Naive thymus-derived CD4-positive, alpha-beta T cell (primary cell): Measurements from ENCODE around the gene RETSAT. TPM values are rescaled to one million over a fixed set of nuclear protein-coding genes. Genes with fewer than 3 reads are reported as not detected.
A peak's percentile ranks its signal among the peaks of the same experiment; 100 is the strongest.

Source experiments
- ATAC-seq: fragments of 150-1000 bp; cut with Tn5 transposase; 2 replicates; pipeline ENCODE4 v1.10.0; 2021; ENCODE audit warnings: mild to moderate bottlenecking, moderate library complexity
- CTCF ChIA-PET: fragments of 350-600 bp; sonication (Branson Sonifier 250); formaldehyde crosslinking; loops from one replicate; lab custom pipeline; 2021; ENCODE audit warnings: antibody characterized with exemption; lab: Charles Lee
- POLR2A ChIA-PET: fragments of 350-600 bp; sonication (Branson Sonifier 250); formaldehyde crosslinking; loops from one replicate; lab custom pipeline; 2021; ENCODE audit warnings: antibody characterized with exemption, inconsistent platforms; lab: Charles Lee
- DNase-seq, 9 donors: peaks; one replicate each; pipeline versions ENCODE4 v3.0.0 to v3.0.0-alpha.2; 2020 to 2022; ENCODE audit warnings: mixed read lengths in 1 of 9
- H3K27ac ChIP-seq: one replicate; pipeline ENCODE4 v1.7.0; 2013; ENCODE audit warnings: mild to moderate bottlenecking, low read depth, low read length, moderate library complexity
- H3K27me3 ChIP-seq, 2 donors: one replicate each; pipeline ENCODE4 v1.7.0; 2013; ENCODE audit warnings: low read length in 2 of 2, mild to moderate bottlenecking in 2 of 2, moderate library complexity in 2 of 2; ENCODE audit not compliant: control insufficient read depth in 2 of 2, insufficient read depth in 2 of 2
- H3K36me3 ChIP-seq, 3 experiments: 1 replicate in 2 of 3; 2 replicates in 1 of 3; pipeline ENCODE4 v1.7.0; 2013; ENCODE audit warnings: low read length in 3 of 3, mild to moderate bottlenecking in 3 of 3, moderate library complexity in 1 of 3; ENCODE audit not compliant: insufficient read depth in 3 of 3, control insufficient read depth in 2 of 3
- H3K4me1 ChIP-seq, 2 donors: one replicate each; pipeline ENCODE4 v1.7.0; 2013; ENCODE audit warnings: low read length in 2 of 2, mild to moderate bottlenecking in 2 of 2, moderate library complexity in 1 of 2; ENCODE audit not compliant: control insufficient read depth in 2 of 2, insufficient read depth in 2 of 2
- H3K4me3 ChIP-seq: 2 replicates; pipeline ENCODE4 v1.7.0; 2013; ENCODE audit warnings: mild to moderate bottlenecking, low read length
- H3K9me3 ChIP-seq, 3 experiments: 1 replicate in 2 of 3; 2 replicates in 1 of 3; pipeline ENCODE4 v1.7.0; 2013; ENCODE audit warnings: low read length in 3 of 3; ENCODE audit not compliant: control insufficient read depth in 2 of 3
- H3K27ac Mint-ChIP-seq, 9 donors: one replicate each; pipeline ENCODE4 v1.8.0; 2020 to 2022; ENCODE audit warnings: mixed read lengths in 9 of 9, mild to moderate bottlenecking in 8 of 9, moderate library complexity in 5 of 9, inconsistent platforms in 2 of 9
- H3K27me3 Mint-ChIP-seq, 5 donors: one replicate each; pipeline ENCODE4 v1.8.0; 2021 to 2022; ENCODE audit warnings: mixed read lengths in 5 of 5, mild to moderate bottlenecking in 1 of 5
- H3K36me3 Mint-ChIP-seq, 5 donors: one replicate each; pipeline ENCODE4 v1.8.0; 2020 to 2022; ENCODE audit warnings: mixed read lengths in 5 of 5, mild to moderate bottlenecking in 3 of 5, inconsistent platforms in 1 of 5
- H3K4me1 Mint-ChIP-seq, 7 donors: one replicate each; pipeline ENCODE4 v1.8.0; 2020 to 2022; ENCODE audit warnings: mixed read lengths in 7 of 7, mild to moderate bottlenecking in 3 of 7, inconsistent platforms in 1 of 7
- H3K4me3 Mint-ChIP-seq, 10 donors: one replicate each; pipeline ENCODE4 v1.8.0; 2020 to 2022; ENCODE audit warnings: mild to moderate bottlenecking in 10 of 10, mixed read lengths in 10 of 10, moderate library complexity in 6 of 10, inconsistent platforms in 2 of 10
- H3K9me3 Mint-ChIP-seq, 11 donors: one replicate each; pipeline ENCODE4 v1.8.0; 2020 to 2022; ENCODE audit warnings: mixed read lengths in 11 of 11, mild to moderate bottlenecking in 4 of 11, inconsistent platforms in 1 of 11, moderate library complexity in 1 of 11
- intact Hi-C, 2 donors: fragments of 100-400 bp; cut with micrococcal nuclease; formaldehyde crosslinking; loops; one replicate each; pipeline ENCODE4 v1.15.1; 2023
- polyA plus RNA-seq, 2 donors: library from polyadenylated mRNA; unstranded; fragments of 300-500 nt; fragmentation: Illumina TruSeq; gene quantifications; one replicate each; pipeline ENCODE4 v1.2.3, GENCODE V29; 2021
- total RNA-seq, 6 experiments: library from RNA in 5 of 6; stranded (reverse) in 5 of 6; gene quantifications; 1 replicate in 5 of 6; 2 replicates in 1 of 6; pipeline ENCODE4 v1.2.3 and lab custom pipeline; 2021 to 2026

The RETSAT gene
- total and polyA plus RNA-seq, 7 experiments from 2014 or later = 8.9 to 30.5 (median 19.5) TPM

DNA sequence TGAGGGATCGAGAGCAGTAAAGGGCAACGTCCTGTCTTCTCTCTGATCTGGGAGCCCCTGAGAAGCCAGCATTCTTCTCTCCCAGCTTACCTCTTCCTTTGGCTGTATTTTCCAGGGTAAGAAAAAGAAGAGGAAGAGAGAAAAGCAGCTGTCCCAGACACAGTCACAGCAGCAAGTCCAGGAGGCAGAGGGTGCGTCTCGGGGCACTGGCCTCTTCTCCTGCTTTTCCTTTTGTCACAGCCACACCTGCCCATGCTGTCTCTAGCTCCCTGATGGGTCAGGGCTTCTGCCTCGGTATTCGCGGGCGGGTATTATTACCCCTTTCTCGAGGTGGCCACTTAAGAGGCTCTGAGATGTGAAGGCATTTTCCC is 46.8 kb downstream of the RETSAT start:
- peaks cover 28 to 51% (median 48%) of the 10 kb centered on the region in 7 donors for H3K4me1 Mint-ChIP-seq
- ChIA-PET CTCF (interaction anchor here (0.6 kb wide), 1 partner anchor 44 kb away, joined by 3 read pairs; no protein-coding TSS in a partner anchor), POLR2A (interaction anchor here (0.6 to 9.5 kb wide), 7 partner anchors 8 to 367 kb away, joined by 3 to 220 read pairs (median 3); partner anchors contain the start of genes ELMOD3, RETSAT and TGOLN2)
- H3K4me3 Mint-ChIP-seq = peak overlapping the region; percentile 35 to 93 (median 80)
- DNase-seq = no peak
- Histone ChIP-seq H3K4me1 (peaks cover 11 to 31% of the 10 kb centered on the region in 2 donors), H3K36me3 (no peaks in the 10 kb centered on the region), H3K27me3 (no peaks in the 10 kb centered on the region), H3K27ac (peak overlapping the region; percentile 60), H3K4me3 (peak overlapping the region; percentile 50), H3K9me3 (no peaks in the 10 kb centered on the region)
- peaks cover 0 to 11% (median 0%) of the 10 kb centered on the region in 5 donors for H3K36me3 Mint-ChIP-seq
- H3K27me3 Mint-ChIP-seq = peaks cover 0 to 11% (median 0%) of the 10 kb centered on the region in 5 donors
- H3K9me3 Mint-ChIP-seq = peaks cover 0 to 2% (median 0%) of the 10 kb centered on the region in 11 donors
- intact Hi-C loops = loop anchor here in 1 of 2 donors (5.0 kb wide), 1 partner anchor 245 kb away; no protein-coding TSS in a partner anchor
- H3K27ac Mint-ChIP-seq = peak overlapping the region in 8 of 9 donors; percentile 78 to 97 (median 94)
- peak; percentile 1 for ATAC-seq

DNA sequence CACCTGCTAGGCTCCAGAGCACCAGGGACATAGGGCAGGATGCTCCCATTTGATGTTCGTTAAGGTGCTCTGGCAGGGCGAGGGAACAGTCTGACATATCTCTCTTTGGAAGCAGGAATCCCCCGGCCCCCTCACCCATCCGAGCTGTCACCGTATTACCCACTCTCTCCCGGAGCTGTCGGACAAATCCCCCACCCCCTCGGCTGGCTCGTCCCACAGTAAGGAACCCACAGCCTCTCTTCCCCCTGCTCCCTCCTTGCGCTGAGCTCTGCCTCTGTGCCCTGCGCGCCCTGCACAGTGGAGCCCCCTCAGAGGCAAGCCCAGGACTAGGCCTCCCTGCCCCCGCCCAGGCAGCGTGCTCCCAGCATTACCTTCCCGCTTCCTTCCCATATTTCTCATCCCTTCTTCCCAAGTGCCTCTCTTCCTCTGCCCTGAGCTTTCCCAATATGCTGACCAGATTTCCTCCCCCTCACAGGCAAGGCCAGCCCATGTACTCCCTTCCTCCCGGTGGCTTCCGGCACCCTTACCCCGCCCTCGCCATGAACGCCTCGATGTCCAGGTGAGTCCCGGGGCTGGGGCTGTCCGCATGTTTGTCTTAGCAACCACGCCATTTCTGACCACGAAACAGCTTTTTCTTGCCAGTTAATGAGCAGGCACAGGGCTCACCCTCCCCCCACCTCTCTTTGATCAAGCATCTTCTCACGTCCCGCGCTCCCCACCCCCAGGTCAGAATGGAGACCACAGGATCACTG is 50.4 kb downstream of the RETSAT start:
- Mint-ChIP-seq H3K27me3 (peaks cover 0 to 20% (median 0%) of the 10 kb centered on the region in 5 donors), H3K4me1 (peaks cover 13 to 39% (median 32%) of the 10 kb centered on the region in 7 donors), H3K27ac (peak overlapping the region in 1 of 9 donors; percentile 41), H3K4me3 (no peak overlapping the region), H3K36me3 (peaks cover 0 to 4% (median 0%) of the 10 kb centered on the region in 5 donors), H3K9me3 (no peaks in the 10 kb centered on the region)
- Histone ChIP-seq H3K36me3 (no peaks in the 10 kb centered on the region), H3K4me1 (peaks cover 5 to 17% of the 10 kb centered on the region in 2 donors), H3K9me3 (no peaks in the 10 kb centered on the region), H3K27ac (no peak overlapping the region), H3K4me3 (no peak overlapping the region), H3K27me3 (no peaks in the 10 kb centered on the region)
- ATAC-seq (no peak), DNase-seq (no peak)
- POLR2A ChIA-PET = interaction anchor here (9.5 kb wide), 1 partner anchor 18 kb away, joined by 220 read pairs; the partner anchor contains the start of gene TGOLN2
- intact Hi-C loops = no loop called here
- CTCF ChIA-PET = interaction anchor here (0.6 kb wide), 1 partner anchor 293 kb away, joined by 4 read pairs; no protein-coding TSS in a partner anchor

DNA sequence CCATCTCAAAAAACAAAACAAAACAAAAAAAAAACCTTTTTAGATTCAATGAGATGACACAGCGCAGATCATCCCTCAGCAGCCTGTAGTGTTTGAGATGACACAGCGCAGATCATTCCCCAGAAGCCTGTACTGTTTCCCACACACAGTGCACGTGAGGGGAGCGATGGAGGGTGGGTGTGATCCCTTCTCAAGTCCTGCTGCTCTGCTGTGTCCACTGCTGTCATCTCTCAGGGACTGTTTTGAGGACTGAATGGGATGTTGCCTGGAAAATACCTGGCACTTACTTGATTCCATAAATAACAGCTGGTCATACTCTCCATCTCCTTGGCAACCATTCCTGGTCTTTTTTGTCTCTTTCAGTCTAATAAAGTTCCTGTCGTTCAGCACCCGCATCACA is 52.2 kb downstream of the RETSAT start:
- DNase-seq (no peak), ATAC-seq (no peak)
- ChIA-PET POLR2A (interaction anchor here (9.5 kb wide), 1 partner anchor 20 kb away, joined by 220 read pairs; the partner anchor contains the start of gene TGOLN2), CTCF (interaction anchor here (1.3 kb wide), 1 partner anchor 18 kb away, joined by 3 read pairs; no protein-coding TSS in a partner anchor)
- no peaks in the 10 kb centered on the region for H3K9me3 ChIP-seq
- Mint-ChIP-seq H3K27ac (no peak overlapping the region), H3K27me3 (peaks cover 0 to 23% (median 0%) of the 10 kb centered on the region in 5 donors), H3K9me3 (no peaks in the 10 kb centered on the region), H3K4me1 (peaks cover 7 to 22% (median 14%) of the 10 kb centered on the region in 7 donors), H3K4me3 (no peak overlapping the region), H3K36me3 (no peaks in the 10 kb centered on the region)
- H3K4me1 ChIP-seq = no peaks in the 10 kb centered on the region
- H3K4me3 ChIP-seq = no peak overlapping the region
- no peaks in the 10 kb centered on the region for H3K36me3 ChIP-seq
- no peak overlapping the region for H3K27ac ChIP-seq
- H3K27me3 ChIP-seq = no peaks in the 10 kb centered on the region
- intact Hi-C loops = no loop called here

Other genes with a start within 250 kb of the RETSAT start
- under 1 TPM in 1 of 5 experiments, not detected in 4; 0.16 TPM for gene TCF7L1, start 221.1 kb downstream of the RETSAT start, total RNA-seq
- gene TCF7L1, start 221.1 kb downstream of the RETSAT start, polyA plus RNA-seq = under 1 TPM in 1 of 2 donors, not detected in 1; 0.08 TPM
- 100 to 1,000 TPM; 144 to 200 (median 178) TPM for gene TGOLN2, start 26.5 kb downstream of the RETSAT start, total RNA-seq
- gene TGOLN2, start 26.5 kb downstream of the RETSAT start, polyA plus RNA-seq = 100 to 1,000 TPM in 1 of 2 donors, 10 to 100 TPM in 1; 75.7 to 107 TPM
- 10 to 100 TPM; 20.2 to 33.3 (median 21.7) TPM for gene ELMOD3, start 241 bp upstream of the RETSAT start, total RNA-seq
- gene ELMOD3, start 241 bp upstream of the RETSAT start, polyA plus RNA-seq = 10 to 100 TPM in 1 of 2 donors, 1 to 10 TPM in 1; 9.4 to 13.3 TPM
- 100 to 1,000 TPM in 2 of 5 experiments, 10 to 100 TPM in 3; 12.9 to 265 (median 29.7) TPM for gene CAPG, start 55.8 kb upstream of the RETSAT start, total RNA-seq
- 10 to 100 TPM; 34.3 to 36.4 TPM for gene CAPG, start 55.8 kb upstream of the RETSAT start, polyA plus RNA-seq
- 1 to 10 TPM in 1 of 5 experiments, under 1 TPM in 2, not detected in 2; 0.48 to 1.1 (median 0.94) TPM for gene SH2D6, start 64.2 kb upstream of the RETSAT start, total RNA-seq
- gene SH2D6, start 64.2 kb upstream of the RETSAT start, polyA plus RNA-seq = not detected
- 100 to 1,000 TPM in 4 of 5 experiments, 10 to 100 TPM in 1; 96.3 to 268 (median 178) TPM for gene MAT2A, start 184.6 kb upstream of the RETSAT start, total RNA-seq
- 100 to 1,000 TPM in 1 of 2 donors, 10 to 100 TPM in 1; 79.8 to 120 TPM for gene MAT2A, start 184.6 kb upstream of the RETSAT start, polyA plus RNA-seq
- gene GGCX, start 207.0 kb upstream of the RETSAT start, total RNA-seq = 10 to 100 TPM; 20.4 to 34.2 (median 26.3) TPM
- 10 to 100 TPM; 11.8 to 12.2 TPM for gene GGCX, start 207.0 kb upstream of the RETSAT start, polyA plus RNA-seq
- gene VAMP8, start 223.1 kb upstream of the RETSAT start, total RNA-seq = 100 to 1,000 TPM in 2 of 5 experiments, 10 to 100 TPM in 3; 55.1 to 137 (median 83.2) TPM
- gene VAMP8, start 223.1 kb upstream of the RETSAT start, polyA plus RNA-seq = 100 to 1,000 TPM; 312 to 347 TPM
- 10 to 100 TPM; 25.6 to 73.8 (median 35.1) TPM for gene VAMP5, start 229.9 kb upstream of the RETSAT start, total RNA-seq
- 100 to 1,000 TPM; 115 to 121 TPM for gene VAMP5, start 229.9 kb upstream of the RETSAT start, polyA plus RNA-seq
- 100 to 1,000 TPM in 1 of 5 experiments, 10 to 100 TPM in 4; 38.5 to 118 (median 61.4) TPM for gene RNF181, start 241.2 kb upstream of the RETSAT start, total RNA-seq
- 100 to 1,000 TPM; 168 to 175 TPM for gene RNF181, start 241.2 kb upstream of the RETSAT start, polyA plus RNA-seq
- 10 to 100 TPM in 3 of 5 experiments, 1 to 10 TPM in 2; 5.1 to 17.8 (median 11.2) TPM for gene TMEM150A, start 248.2 kb upstream of the RETSAT start, total RNA-seq
- 10 to 100 TPM; 11.1 to 15.4 TPM for gene TMEM150A, start 248.2 kb upstream of the RETSAT start, polyA plus RNA-seq